ENCODE measurements around the gene ST3GAL2.
"Not testable (repeated sequence)": the region's sequence is repeated elsewhere in the genome, so short reads cannot be mapped to it uniquely, and the experiment has no call there.

Gene ST3GAL2

DNA sequence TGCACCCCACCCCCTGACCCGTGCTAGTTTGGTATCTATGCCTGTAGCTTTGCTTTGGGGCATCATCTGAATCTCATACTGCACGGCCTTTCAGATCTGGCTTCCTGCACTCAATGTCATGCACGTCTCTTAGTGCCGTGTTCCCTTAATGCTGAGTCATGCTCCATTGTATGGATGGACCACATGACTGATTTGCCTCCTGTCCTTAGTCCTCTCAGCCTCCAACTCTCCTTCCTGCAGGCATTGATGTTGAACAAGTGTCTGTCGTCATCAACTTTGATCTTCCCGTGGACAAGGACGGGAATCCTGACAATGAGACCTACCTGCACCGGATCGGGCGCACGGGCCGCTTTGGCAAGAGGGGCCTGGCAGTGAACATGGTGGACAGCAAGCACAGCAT lies 106.2 kb downstream of the ST3GAL2 start:
- not testable (repeated sequence) for DNase-seq (ENCODE audit: low read depth, low spot score)

DNA sequence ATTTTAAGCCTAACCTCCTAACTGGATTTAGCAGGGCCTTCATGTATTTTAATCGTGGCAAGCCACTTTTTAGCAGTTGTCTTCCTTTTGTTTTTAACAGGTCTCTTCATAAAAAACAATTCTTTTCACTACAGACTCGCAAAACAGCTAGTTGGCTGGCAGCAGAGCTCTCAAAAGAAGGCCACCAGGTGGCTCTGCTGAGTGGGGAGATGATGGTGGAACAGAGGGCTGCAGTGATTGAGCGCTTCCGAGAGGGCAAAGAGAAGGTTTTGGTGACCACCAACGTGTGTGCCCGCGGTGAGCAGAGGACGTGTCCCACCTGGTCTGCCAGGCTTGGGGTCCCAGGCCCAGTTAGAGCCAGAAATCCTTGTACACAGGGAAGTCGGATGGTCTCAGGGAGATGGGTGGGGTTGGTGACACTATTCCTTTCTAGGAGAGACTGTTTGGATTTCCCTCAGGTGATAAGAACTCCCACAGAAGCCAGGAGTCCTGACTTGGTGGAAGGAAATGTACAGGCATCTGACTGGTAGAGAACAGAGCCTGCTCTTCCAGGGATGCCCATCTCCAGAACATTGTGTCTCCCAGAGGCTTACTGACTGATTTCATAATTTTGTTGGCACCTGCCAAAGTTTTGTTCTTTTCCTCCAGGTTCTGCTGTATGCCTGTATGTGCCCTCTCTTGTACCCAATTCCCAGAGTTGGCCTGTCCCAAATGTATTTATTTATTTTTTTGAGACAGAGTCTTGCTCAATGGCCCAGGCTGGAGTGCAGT lies 107.1 kb downstream of the ST3GAL2 start:
- DNase-seq (ENCODE audit: low read depth, low spot score), result no peak

DNA sequence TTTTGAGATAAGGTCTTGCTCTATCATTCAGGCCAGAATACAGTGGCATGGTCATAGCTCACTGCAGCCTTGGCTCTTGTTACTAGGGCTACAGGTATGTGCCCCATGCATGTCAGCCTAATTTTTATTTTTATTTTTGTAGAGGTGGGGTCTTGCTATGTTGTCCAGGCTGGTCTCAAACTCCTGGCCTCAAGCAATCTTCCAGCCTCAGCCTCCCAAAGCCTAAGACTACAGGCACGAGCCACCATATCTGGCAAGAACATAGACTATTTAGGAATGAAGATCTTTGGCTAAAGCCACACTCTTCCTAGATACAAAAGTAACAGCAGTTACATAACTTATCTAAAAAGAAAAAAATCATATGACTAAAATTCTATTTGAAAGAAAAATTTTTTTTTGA lies 107.8 kb downstream of the ST3GAL2 start:
- DNase-seq (ENCODE audit: low read depth, low spot score), result no peak

Data from brain pericyte (primary cell).